Endothelial cell of umbilical vein (primary cell): ENCODE measurements around the gene VSTM4.

Experiments
- EZH2 ChIP-seq: IDR thresholded peaks from 2 replicates; pipeline ENCODE4 v1.6.1; 2012; ENCODE audit warnings: borderline replicate concordance, low read depth, mild to moderate bottlenecking, moderate library complexity, low read length, inconsistent platforms; ENCODE audit not compliant: severe bottlenecking
- FOS ChIP-seq: IDR thresholded peaks from 2 replicates; pipeline ENCODE4 v1.6.1; 2011; ENCODE audit warnings: mild to moderate bottlenecking, low read length, moderate library complexity, borderline replicate concordance; ENCODE audit not compliant: insufficient read depth
- JUN ChIP-seq: IDR thresholded peaks from 2 replicates; pipeline ENCODE4 v1.6.1; 2011; ENCODE audit warnings: borderline replicate concordance, low read depth; ENCODE audit not compliant: insufficient read length, insufficient read depth
- MYC ChIP-seq: IDR thresholded peaks from one replicate; pipeline ENCODE4 v1.6.1; 2011; ENCODE audit warnings: mild to moderate bottlenecking, low read depth, low read length
- POLR2A ChIP-seq: IDR thresholded peaks from 2 replicates; pipeline ENCODE4 v1.6.1; 2012; ENCODE audit warnings: low read depth, mild to moderate bottlenecking, control low read depth, low read length
- POLR2AphosphoS5 ChIP-seq: IDR thresholded peaks from 2 replicates; pipeline ENCODE4 v1.6.1; 2012; ENCODE audit warnings: low read depth, mild to moderate bottlenecking, control low read depth, low read length, moderate library complexity; ENCODE audit not compliant: insufficient read depth
- TF ChIP-seq, protein P1 (sequence below): IDR thresholded peaks from 2 replicates; pipeline ENCODE4 v1.6.1; 2011; ENCODE audit not compliant: insufficient read depth, insufficient read length
- TF ChIP-seq, protein P2 (sequence below), 2 donors: IDR thresholded peaks; 1 replicate in 1 of 2; 2 replicates in 1 of 2; pipeline ENCODE4 v1.5.1; 2011; ENCODE audit warnings: low read length in 2 of 2, mild to moderate bottlenecking in 2 of 2, moderate library complexity in 2 of 2, control low read depth in 1 of 2, inconsistent platforms in 1 of 2, low read depth in 1 of 2; ENCODE audit not compliant: insufficient read depth in 1 of 2; ENCODE audit errors: extremely low read depth in 1 of 2

DNA sequence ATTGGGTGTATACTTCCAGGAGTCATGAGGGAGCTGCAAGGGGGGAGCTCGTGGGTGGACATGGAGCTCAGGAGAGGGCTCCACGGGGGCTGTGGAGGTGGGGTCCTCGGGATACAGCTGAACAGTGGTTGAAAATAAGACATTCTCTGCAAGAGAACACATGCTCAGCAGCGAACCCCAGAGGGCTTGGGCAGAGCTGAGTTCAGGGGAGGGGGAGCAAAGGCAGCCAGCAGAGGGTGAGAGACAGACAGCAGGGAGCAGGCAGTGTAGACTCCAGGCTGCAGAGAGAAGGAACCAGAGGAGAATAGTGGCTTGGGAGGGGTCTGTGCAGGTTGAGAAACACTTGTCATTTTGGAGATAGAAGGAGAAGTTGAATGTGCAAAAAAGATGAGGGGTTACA lies 102.7 kb downstream of the VSTM4 start:
- TF ChIP-seq, protein P1, sequence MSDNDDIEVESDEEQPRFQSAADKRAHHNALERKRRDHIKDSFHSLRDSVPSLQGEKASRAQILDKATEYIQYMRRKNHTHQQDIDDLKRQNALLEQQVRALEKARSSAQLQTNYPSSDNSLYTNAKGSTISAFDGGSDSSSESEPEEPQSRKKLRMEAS, result no peak
- TF ChIP-seq EZH2 (no peak), POLR2A (no peak), MYC (no peak), POLR2AphosphoS5 (no peak), FOS (no peak), JUN (no peak)
- TF ChIP-seq, protein P2, sequence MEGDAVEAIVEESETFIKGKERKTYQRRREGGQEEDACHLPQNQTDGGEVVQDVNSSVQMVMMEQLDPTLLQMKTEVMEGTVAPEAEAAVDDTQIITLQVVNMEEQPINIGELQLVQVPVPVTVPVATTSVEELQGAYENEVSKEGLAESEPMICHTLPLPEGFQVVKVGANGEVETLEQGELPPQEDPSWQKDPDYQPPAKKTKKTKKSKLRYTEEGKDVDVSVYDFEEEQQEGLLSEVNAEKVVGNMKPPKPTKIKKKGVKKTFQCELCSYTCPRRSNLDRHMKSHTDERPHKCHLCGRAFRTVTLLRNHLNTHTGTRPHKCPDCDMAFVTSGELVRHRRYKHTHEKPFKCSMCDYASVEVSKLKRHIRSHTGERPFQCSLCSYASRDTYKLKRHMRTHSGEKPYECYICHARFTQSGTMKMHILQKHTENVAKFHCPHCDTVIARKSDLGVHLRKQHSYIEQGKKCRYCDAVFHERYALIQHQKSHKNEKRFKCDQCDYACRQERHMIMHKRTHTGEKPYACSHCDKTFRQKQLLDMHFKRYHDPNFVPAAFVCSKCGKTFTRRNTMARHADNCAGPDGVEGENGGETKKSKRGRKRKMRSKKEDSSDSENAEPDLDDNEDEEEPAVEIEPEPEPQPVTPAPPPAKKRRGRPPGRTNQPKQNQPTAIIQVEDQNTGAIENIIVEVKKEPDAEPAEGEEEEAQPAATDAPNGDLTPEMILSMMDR (IDR thresholded peaks at IDR 0.05; ENCODE audit: extremely low read depth in 1 of 2, insufficient read depth in 1 of 2, low read depth in 1 of 2, low read length in 2 of 2), result no peak
